ENCODE measurements around the gene METTL21C. TPM values are rescaled to one million over a fixed set of nuclear protein-coding genes. Genes with fewer than 3 reads are reported as not detected.

METTL21C gene
- not detected in 2 replicates for total RNA-seq

DNA sequence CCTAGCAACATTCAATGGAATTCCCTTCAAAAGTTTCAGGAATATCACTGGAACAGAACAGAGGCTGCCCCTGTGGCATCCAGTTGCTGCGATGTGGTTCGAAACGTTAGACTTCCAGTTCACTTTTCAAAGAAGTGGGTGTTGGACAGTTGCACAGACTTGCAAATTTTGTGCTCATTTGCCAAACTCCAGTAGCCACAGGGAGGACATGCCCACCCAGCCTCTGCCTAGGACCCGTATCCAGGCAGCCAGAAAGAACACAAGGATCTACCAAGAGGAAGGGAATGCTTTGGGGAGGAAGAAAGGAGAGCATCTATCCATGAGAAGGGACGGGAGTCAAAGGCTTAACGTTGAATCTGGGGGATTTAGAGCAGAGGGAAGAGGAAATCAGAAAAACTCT, at the start of gene METTL21C:
TSS of gene METTL21C (minus strand) at position 108 of the 400 bp plus-strand sequence. CDS start 546 bp downstream, outside the sequence.

Other genes with a start within 250 kb of the METTL21C start
- 89.5 and 116 TPM in 2 replicates for gene TPP2, start 98.1 kb downstream of the METTL21C start, total RNA-seq
- 10.7 and 25.9 TPM in 2 replicates for gene TEX30, start 78.7 kb upstream of the METTL21C start, total RNA-seq
- 8.5 and 30.1 TPM in 2 replicates for gene POGLUT2, start 103.9 kb upstream of the METTL21C start, total RNA-seq
- gene BIVM, start 104.1 kb upstream of the METTL21C start, total RNA-seq, result 10.9 and 35.1 TPM in 2 replicates
- 56.5 and 74.9 TPM in 2 replicates for gene ERCC5, start 151.0 kb upstream of the METTL21C start, total RNA-seq